ENCODE data around the gene DUS1L. TPM values are rescaled to one million over a fixed set of nuclear protein-coding genes. Genes with fewer than 3 reads are reported as not detected.

The DUS1L gene
- total RNA-seq, 4 donors from 2014 or later: 30.2 to 70.6 (median 46.5) TPM

DNA sequence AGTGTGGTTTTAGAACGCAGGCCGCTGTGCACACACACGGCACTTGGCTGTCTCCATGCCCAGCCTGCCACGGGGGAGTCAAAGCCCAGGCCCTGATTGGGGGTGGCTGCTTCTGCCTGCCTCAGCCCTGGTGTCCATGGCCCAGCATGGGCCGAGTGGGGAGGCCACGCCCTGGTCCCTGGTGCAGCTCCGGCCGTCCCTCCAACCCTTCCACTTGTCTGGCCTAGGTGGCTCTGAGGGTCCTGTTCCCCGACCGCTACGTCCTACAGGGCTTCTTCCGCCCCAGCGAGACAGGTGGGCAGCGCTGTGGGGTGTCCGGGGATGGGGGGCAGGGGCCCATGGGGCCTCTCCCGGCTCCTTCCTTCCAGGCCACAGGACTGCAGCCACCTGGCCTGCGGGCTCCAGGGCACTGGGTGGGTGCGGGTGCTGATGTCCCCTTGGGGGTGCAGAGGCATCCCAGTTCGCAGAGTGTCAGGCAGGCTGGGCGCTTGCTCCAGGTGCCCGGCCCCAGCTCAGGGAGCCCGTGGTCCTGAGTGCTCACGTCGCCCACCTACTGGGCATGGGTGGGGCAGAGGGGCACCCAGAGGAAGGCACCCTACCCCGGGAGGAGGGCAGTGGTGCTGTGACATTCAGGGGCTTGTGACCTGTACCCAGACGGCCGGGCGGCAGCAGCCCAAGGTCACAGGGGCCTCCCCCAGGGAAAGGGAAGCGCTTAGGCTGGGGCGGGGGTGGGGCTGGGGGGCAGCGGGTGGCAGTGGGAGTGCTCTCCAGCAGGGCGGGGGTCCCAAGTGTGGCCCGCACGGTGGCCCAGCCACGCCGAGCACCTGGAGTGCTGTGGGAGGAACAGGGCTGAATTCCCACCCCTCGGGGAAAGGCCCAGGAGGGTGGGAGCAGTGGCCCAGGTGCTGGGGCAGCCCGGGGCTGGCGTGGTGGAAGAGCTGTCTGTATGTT, 54.8 kb downstream of the DUS1L start:
- intact Hi-C loops (cut with DNase I; ENCODE audit: low total_unique reads): no loop called here
- Histone ChIP-seq H3K27ac (no peak overlapping the region), H3K27me3 (no peaks in the 10 kb centered on the region), H3K36me3 (no peaks in the 10 kb centered on the region), H3K4me3 (no peak overlapping the region), H3K9me3 (no peaks in the 10 kb centered on the region), H3K4me1 (no peaks in the 10 kb centered on the region)
- DNase-seq: no peak
- no peak for TF ChIP-seq POLR2A (IDR thresholded peaks at IDR 0.05)
- TF ChIP-seq, protein P1, sequence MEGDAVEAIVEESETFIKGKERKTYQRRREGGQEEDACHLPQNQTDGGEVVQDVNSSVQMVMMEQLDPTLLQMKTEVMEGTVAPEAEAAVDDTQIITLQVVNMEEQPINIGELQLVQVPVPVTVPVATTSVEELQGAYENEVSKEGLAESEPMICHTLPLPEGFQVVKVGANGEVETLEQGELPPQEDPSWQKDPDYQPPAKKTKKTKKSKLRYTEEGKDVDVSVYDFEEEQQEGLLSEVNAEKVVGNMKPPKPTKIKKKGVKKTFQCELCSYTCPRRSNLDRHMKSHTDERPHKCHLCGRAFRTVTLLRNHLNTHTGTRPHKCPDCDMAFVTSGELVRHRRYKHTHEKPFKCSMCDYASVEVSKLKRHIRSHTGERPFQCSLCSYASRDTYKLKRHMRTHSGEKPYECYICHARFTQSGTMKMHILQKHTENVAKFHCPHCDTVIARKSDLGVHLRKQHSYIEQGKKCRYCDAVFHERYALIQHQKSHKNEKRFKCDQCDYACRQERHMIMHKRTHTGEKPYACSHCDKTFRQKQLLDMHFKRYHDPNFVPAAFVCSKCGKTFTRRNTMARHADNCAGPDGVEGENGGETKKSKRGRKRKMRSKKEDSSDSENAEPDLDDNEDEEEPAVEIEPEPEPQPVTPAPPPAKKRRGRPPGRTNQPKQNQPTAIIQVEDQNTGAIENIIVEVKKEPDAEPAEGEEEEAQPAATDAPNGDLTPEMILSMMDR (IDR thresholded peaks at IDR 0.05): no peak

DNA sequence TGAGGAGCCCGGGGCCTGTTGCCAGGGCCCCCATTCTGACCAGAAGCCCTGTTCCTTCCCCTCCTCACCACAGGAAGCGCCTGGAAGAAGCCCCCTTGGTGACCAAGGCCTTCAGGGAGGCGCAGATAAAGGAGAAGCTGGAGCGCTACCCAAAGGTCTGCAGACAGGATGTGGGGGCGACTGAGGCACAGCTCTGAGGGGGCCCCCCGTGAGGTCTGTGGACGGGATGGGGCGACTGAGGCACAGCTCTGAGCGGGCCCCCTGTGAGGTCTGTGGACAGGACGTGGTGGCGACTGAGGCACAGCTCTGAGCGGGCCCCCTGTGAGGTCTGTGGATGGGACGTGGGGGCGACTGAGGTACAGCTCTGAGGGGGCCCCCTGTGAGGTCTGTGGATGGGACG, 56.2 kb downstream of the DUS1L start:
- intact Hi-C loops (cut with DNase I; ENCODE audit: low total_unique reads): no loop called here
- Histone ChIP-seq H3K9me3 (no peaks in the 10 kb centered on the region), H3K27ac (no peak overlapping the region)

DNA sequence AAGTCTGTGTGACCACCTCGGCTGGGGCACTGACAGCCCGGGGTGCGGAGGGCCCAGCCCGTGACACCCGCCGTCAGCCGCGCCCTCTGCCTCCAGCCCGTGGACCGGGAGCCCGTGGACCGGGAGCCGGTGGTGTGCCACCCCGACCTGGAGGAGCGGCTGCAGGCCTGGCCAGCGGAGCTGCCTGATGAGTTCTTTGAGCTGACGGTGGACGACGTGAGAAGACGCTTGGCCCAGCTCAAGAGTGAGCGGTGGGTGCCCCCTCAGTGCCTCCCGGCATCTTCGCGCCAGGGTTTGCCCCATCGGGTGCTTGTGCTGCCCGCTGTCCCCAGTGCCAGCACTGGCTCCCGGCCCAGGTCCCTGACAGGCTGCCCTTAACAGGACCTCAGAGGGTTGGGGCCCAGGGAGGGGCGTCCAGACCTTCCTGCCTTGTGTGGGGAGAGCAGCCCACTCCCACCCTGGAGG, 56.6 kb downstream of the DUS1L start:
- no peak for TF ChIP-seq POLR2A (IDR thresholded peaks at IDR 0.05)
- TF ChIP-seq, protein P1 (IDR thresholded peaks at IDR 0.05): no peak
- Histone ChIP-seq H3K4me1 (peaks cover 0 to 10% of the 10 kb centered on the region in 2 donors), H3K27ac (no peak overlapping the region), H3K9me3 (no peaks in the 10 kb centered on the region), H3K36me3 (no peaks in the 10 kb centered on the region), H3K4me3 (no peak overlapping the region), H3K27me3 (no peaks in the 10 kb centered on the region)
- intact Hi-C loops (cut with DNase I; ENCODE audit: low total_unique reads): no loop called here
- DNase-seq: no peak

More for the DNA sequence above, 56.2 kb downstream of the DUS1L start:
- no peaks in the 10 kb centered on the region for H3K27me3 ChIP-seq
- H3K4me3 ChIP-seq: no peak overlapping the region
- H3K4me1 ChIP-seq: peaks cover 0 to 5% of the 10 kb centered on the region in 2 donors
- no peaks in the 10 kb centered on the region for H3K36me3 ChIP-seq
- no peak for DNase-seq
- TF ChIP-seq POLR2A (IDR thresholded peaks at IDR 0.05): no peak
- TF ChIP-seq, protein P1 (IDR thresholded peaks at IDR 0.05): no peak

DNA sequence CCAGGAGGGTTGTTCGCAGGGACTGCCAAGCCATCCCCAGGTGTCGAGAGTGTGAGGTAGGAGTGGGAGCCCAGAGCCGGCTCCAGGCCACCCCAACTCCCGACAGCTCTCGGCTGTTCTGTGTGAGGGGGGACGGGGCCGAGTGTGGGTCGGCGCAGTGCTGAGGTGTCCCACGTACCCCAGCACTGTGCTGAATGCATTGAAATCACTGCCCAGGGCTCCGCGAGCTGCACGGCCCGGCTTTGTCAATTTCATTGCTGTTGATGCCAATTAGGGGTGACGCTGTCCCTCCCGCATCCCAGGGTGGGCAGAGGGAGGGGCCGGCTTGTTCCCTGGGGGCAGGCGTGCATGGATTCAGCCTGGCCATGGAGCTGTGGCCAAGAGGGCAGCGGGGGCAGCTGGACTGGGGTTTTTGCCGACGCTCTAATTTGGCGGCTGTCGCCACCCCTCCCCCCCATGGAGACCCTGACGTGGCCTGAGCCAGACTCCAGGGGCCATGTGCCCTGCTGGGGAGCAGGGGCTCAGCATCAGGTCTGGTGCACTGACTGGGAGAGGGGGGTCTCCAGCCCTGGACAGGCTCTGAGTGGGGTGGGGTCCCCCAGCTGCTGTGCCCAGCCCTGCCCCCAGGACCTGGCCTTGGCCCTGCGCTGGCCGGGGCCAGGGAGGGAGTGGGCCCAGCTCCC, 57.2 kb downstream of the DUS1L start:
- Histone ChIP-seq H3K36me3 (no peaks in the 10 kb centered on the region), H3K27me3 (no peaks in the 10 kb centered on the region), H3K4me1 (peaks cover 2 to 13% of the 10 kb centered on the region in 2 donors), H3K27ac (no peak overlapping the region), H3K4me3 (no peak overlapping the region), H3K9me3 (no peaks in the 10 kb centered on the region)
- no peak for TF ChIP-seq POLR2A (IDR thresholded peaks at IDR 0.05)
- TF ChIP-seq, protein P1 (IDR thresholded peaks at IDR 0.05): no peak
- intact Hi-C loops (cut with DNase I; ENCODE audit: low total_unique reads): no loop called here
- DNase-seq: no peak

Other genes with a start within 250 kb of the DUS1L start
- gene MCRIP1, start 232.5 kb downstream of the DUS1L start, total RNA-seq: 10 to 100 TPM; 30.5 to 92.6 (median 61.3) TPM
- gene PPP1R27, start 230.8 kb downstream of the DUS1L start, total RNA-seq: 1 to 10 TPM in 1 of 4 donors, not detected in 3; 1.6 TPM
- 100 to 1,000 TPM; 199 to 504 (median 304) TPM for gene P4HB, start 205.3 kb downstream of the DUS1L start, total RNA-seq
- gene ARHGDIA, start 194.5 kb downstream of the DUS1L start, total RNA-seq: 100 to 1,000 TPM in 1 of 4 donors, 10 to 100 TPM in 3; 31.2 to 350 (median 55.1) TPM
- gene ALYREF, start 174.2 kb downstream of the DUS1L start, total RNA-seq: 10 to 100 TPM in 3 of 4 donors, 1 to 10 TPM in 1; 3.2 to 82.1 (median 34.5) TPM
- gene ANAPC11, start 174.1 kb downstream of the DUS1L start, total RNA-seq: 10 to 100 TPM; 45.9 to 72.6 (median 61.5) TPM
- 1 to 10 TPM in 2 of 4 donors, not detected in 2; 2.0 to 2.1 TPM for gene NPB, start 163.6 kb downstream of the DUS1L start, total RNA-seq
- 10 to 100 TPM in 3 of 4 donors, 1 to 10 TPM in 1; 4.1 to 27.7 (median 18.8) TPM for gene PCYT2, start 154.4 kb downstream of the DUS1L start, total RNA-seq
- 10 to 100 TPM in 3 of 4 donors, under 1 TPM in 1; 0.77 to 87.1 (median 14.6) TPM for gene SIRT7, start 147.6 kb downstream of the DUS1L start, total RNA-seq
- 10 to 100 TPM in 3 of 4 donors, 1 to 10 TPM in 1; 9.7 to 23.1 (median 12.7) TPM for gene MAFG, start 138.1 kb downstream of the DUS1L start, total RNA-seq
- gene PYCR1, start 128.5 kb downstream of the DUS1L start, total RNA-seq: 10 to 100 TPM in 2 of 4 donors, 1 to 10 TPM in 2; 4.2 to 81.5 (median 8.1) TPM
- not detected for gene MYADML2, start 118.6 kb downstream of the DUS1L start, total RNA-seq
- gene NOTUM, start 104.6 kb downstream of the DUS1L start, total RNA-seq: 1 to 10 TPM in 1 of 4 donors, not detected in 3; 5.0 TPM
- 10 to 100 TPM in 2 of 4 donors, 1 to 10 TPM in 2; 3.5 to 34.2 (median 13.6) TPM for gene ASPSCR1, start 88.2 kb downstream of the DUS1L start, total RNA-seq
- gene CENPX, start 42.9 kb downstream of the DUS1L start, total RNA-seq: 100 to 1,000 TPM in 1 of 4 donors, 10 to 100 TPM in 3; 26.7 to 212 (median 49.8) TPM
- 10 to 100 TPM in 1 of 4 donors, 1 to 10 TPM in 2, under 1 TPM in 1; 0.29 to 14.2 (median 5.3) TPM for gene LRRC45, start 42.5 kb downstream of the DUS1L start, total RNA-seq
- gene RAC3, start 34.1 kb downstream of the DUS1L start, total RNA-seq: 1 to 10 TPM in 1 of 4 donors, under 1 TPM in 1, not detected in 2; 0.91 to 8.4 TPM
- gene DCXR, start 28.1 kb downstream of the DUS1L start, total RNA-seq: 100 to 1,000 TPM in 1 of 4 donors, 10 to 100 TPM in 3; 23.8 to 125 (median 67.5) TPM
- 10 to 100 TPM; 11.8 to 33.7 (median 23.3) TPM for gene RFNG, start 14.0 kb downstream of the DUS1L start, total RNA-seq
- gene GPS1, start 13.9 kb downstream of the DUS1L start, total RNA-seq: 100 to 1,000 TPM in 1 of 4 donors, 10 to 100 TPM in 3; 76.0 to 326 (median 85.6) TPM
- gene FASN, start 32.4 kb upstream of the DUS1L start, total RNA-seq: 10 to 100 TPM in 2 of 4 donors, 1 to 10 TPM in 2; 5.3 to 59.4 (median 23.4) TPM
- 10 to 100 TPM in 2 of 4 donors, 1 to 10 TPM in 2; 4.4 to 88.2 (median 17.6) TPM for gene CCDC57, start 147.0 kb upstream of the DUS1L start, total RNA-seq
- 10 to 100 TPM in 2 of 4 donors, 1 to 10 TPM in 2; 1.5 to 28.6 (median 12.2) TPM for gene SLC16A3, start 163.2 kb upstream of the DUS1L start, total RNA-seq
- 100 to 1,000 TPM in 1 of 4 donors, 10 to 100 TPM in 3; 16.5 to 173 (median 44.6) TPM for gene CSNK1D, start 207.9 kb upstream of the DUS1L start, total RNA-seq

Measured in uterus (tissue), 4 donors.